ENCODE results near the gene HESX1. TPM values are rescaled to one million over a fixed set of nuclear protein-coding genes. Genes with fewer than 3 reads are reported as not detected.

HESX1 gene
- total and polyA plus RNA-seq, 2 of the 13 experiments (the other 11 are each of a cell fraction or from before 2014, with no cell fraction given): 0.57 to 0.75 TPM

DNA sequence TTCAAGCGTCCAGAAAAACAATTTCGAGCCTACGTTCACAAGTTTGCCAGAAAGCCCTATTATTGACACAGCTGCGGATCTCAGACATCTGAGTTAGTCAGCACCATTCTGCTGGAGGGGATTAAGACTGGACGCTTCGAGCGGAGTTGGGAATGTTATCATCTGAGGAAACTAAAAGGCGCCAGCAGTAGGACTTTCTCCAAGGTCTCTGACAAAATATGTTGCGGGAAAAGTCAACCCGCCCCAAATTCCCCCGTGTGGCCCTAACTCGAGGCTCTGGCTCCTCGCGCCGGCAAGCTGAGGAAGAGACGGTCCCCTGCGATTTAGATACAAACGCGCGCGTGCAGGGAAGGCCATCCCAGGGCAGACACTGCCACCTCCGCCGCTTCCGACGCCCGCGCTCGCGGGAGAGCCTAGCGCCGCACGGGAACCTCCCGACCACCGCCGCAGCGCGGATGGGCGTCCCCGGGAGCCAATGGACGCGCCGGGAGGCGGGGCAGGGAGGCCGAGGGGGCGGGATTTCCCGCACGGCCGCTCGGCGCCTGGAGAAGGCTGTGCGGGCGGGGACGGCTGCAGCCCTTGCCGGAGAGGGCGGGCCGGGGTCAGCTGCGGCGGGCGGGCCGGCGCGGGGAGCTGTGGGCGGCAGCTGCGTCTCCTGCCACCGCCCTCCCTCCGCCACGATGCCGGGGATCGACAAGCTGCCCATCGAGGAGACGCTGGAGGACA is 27.6 kb upstream of the HESX1 start, which contains the start of gene APPL1 (continued):
- TF ChIP-seq SALL1 (CRISPR knock-in tag; IDR thresholded peaks at IDR 0.05): peak; percentile 72
- no peak; the same call in none of the 2 replicates for TF ChIP-seq ZFP90 (CRISPR knock-in tag; IDR thresholded peaks at IDR 0.05; ENCODE audit: borderline replicate concordance)
- TF ChIP-seq DNMT3B (CRISPR knock-in tag; conservative IDR thresholded peaks at IDR 0.05): 0 out of 2 replicates have a peak, but pooled peaks have one; percentile 25
- TF ChIP-seq AHR (CRISPR knock-in tag; IDR thresholded peaks at IDR 0.05): peak; percentile 62; the same call in 1 of the 2 replicates
- TF ChIP-seq ZNF816 (CRISPR knock-in tag; IDR thresholded peaks at IDR 0.05; ENCODE audit: borderline replicate concordance): peak; percentile 90; the same call in 1 of the 2 replicates
- peak; percentile 56; the same call in 1 of the 2 replicates for TF ChIP-seq ZBTB20 (CRISPR knock-in tag; IDR thresholded peaks at IDR 0.05; ENCODE audit: borderline replicate concordance, low read depth)
- peak; percentile 62; the same call in 1 of the 2 replicates for TF ChIP-seq CBFB (CRISPR knock-in tag; IDR thresholded peaks at IDR 0.05)
- peak; percentile 45 for TF ChIP-seq ZNF768 (CRISPR knock-in tag; IDR thresholded peaks at IDR 0.05)
- TF ChIP-seq NR2F6 (IDR thresholded peaks at IDR 0.05): no peak
- peak; percentile 26; the same call in 1 of the 2 replicates for TF ChIP-seq NR2F6 (CRISPR knock-in tag; IDR thresholded peaks at IDR 0.05)
- peak; percentile 90 for TF ChIP-seq REPIN1 (CRISPR knock-in tag; IDR thresholded peaks at IDR 0.05; ENCODE audit: borderline replicate concordance, low read depth)
- TF ChIP-seq ZBTB38 (CRISPR knock-in tag; IDR thresholded peaks at IDR 0.05): no peak; the same call in 1 of the 2 replicates
- TF ChIP-seq, protein P1, sequence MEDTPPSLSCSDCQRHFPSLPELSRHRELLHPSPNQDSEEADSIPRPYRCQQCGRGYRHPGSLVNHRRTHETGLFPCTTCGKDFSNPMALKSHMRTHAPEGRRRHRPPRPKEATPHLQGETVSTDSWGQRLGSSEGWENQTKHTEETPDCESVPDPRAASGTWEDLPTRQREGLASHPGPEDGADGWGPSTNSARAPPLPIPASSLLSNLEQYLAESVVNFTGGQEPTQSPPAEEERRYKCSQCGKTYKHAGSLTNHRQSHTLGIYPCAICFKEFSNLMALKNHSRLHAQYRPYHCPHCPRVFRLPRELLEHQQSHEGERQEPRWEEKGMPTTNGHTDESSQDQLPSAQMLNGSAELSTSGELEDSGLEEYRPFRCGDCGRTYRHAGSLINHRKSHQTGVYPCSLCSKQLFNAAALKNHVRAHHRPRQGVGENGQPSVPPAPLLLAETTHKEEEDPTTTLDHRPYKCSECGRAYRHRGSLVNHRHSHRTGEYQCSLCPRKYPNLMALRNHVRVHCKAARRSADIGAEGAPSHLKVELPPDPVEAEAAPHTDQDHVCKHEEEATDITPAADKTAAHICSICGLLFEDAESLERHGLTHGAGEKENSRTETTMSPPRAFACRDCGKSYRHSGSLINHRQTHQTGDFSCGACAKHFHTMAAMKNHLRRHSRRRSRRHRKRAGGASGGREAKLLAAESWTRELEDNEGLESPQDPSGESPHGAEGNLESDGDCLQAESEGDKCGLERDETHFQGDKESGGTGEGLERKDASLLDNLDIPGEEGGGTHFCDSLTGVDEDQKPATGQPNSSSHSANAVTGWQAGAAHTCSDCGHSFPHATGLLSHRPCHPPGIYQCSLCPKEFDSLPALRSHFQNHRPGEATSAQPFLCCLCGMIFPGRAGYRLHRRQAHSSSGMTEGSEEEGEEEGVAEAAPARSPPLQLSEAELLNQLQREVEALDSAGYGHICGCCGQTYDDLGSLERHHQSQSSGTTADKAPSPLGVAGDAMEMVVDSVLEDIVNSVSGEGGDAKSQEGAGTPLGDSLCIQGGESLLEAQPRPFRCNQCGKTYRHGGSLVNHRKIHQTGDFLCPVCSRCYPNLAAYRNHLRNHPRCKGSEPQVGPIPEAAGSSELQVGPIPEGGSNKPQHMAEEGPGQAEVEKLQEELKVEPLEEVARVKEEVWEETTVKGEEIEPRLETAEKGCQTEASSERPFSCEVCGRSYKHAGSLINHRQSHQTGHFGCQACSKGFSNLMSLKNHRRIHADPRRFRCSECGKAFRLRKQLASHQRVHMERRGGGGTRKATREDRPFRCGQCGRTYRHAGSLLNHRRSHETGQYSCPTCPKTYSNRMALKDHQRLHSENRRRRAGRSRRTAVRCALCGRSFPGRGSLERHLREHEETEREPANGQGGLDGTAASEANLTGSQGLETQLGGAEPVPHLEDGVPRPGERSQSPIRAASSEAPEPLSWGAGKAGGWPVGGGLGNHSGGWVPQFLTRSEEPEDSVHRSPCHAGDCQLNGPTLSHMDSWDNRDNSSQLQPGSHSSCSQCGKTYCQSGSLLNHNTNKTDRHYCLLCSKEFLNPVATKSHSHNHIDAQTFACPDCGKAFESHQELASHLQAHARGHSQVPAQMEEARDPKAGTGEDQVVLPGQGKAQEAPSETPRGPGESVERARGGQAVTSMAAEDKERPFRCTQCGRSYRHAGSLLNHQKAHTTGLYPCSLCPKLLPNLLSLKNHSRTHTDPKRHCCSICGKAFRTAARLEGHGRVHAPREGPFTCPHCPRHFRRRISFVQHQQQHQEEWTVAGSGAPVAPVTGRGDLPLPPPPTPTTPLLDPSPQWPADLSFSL (CRISPR knock-in tag; IDR thresholded peaks at IDR 0.05): no peak
- no peak; the same call in 1 of the 2 replicates for TF ChIP-seq ZSCAN25 (CRISPR knock-in tag; IDR thresholded peaks at IDR 0.05)
- peak; percentile 76 for TF ChIP-seq GABPA (IDR thresholded peaks at IDR 0.05; ENCODE audit: low read depth, low read length)
- 0 out of 2 replicates have a peak, but pooled peaks have one; percentile 42 for TF ChIP-seq GABPA (CRISPR knock-in tag; IDR thresholded peaks at IDR 0.05; ENCODE audit: low read depth)
- peak; percentile 91 for TF ChIP-seq SP5 (CRISPR knock-in tag; IDR thresholded peaks at IDR 0.05; ENCODE audit: borderline replicate concordance, low read depth)
- TF ChIP-seq ZMYM2 (CRISPR knock-in tag; IDR thresholded peaks at IDR 0.05): 0 out of 2 replicates have a peak, but pooled peaks have one; percentile 37
- TF ChIP-seq, protein P2, sequence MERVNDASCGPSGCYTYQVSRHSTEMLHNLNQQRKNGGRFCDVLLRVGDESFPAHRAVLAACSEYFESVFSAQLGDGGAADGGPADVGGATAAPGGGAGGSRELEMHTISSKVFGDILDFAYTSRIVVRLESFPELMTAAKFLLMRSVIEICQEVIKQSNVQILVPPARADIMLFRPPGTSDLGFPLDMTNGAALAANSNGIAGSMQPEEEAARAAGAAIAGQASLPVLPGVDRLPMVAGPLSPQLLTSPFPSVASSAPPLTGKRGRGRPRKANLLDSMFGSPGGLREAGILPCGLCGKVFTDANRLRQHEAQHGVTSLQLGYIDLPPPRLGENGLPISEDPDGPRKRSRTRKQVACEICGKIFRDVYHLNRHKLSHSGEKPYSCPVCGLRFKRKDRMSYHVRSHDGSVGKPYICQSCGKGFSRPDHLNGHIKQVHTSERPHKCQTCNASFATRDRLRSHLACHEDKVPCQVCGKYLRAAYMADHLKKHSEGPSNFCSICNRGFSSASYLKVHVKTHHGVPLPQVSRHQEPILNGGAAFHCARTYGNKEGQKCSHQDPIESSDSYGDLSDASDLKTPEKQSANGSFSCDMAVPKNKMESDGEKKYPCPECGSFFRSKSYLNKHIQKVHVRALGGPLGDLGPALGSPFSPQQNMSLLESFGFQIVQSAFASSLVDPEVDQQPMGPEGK (CRISPR knock-in tag; IDR thresholded peaks at IDR 0.05): peak; percentile 53
- TF ChIP-seq, protein P3, sequence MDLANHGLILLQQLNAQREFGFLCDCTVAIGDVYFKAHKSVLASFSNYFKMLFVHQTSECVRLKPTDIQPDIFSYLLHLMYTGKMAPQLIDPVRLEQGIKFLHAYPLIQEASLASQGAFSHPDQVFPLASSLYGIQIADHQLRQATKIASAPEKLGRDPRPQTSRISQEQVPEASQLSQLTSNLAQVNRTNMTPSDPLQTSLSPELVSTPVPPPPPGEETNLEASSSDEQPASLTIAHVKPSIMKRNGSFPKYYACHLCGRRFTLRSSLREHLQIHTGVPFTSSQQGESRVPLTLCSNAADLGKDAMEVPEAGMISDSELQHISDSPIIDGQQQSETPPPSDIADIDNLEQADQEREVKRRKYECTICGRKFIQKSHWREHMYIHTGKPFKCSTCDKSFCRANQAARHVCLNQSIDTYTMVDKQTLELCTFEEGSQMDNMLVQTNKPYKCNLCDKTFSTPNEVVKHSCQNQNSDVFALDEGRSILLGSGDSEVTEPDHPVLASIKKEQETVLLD (CRISPR knock-in tag; IDR thresholded peaks at IDR 0.05; ENCODE audit: low read depth): peak; percentile 85; the same call in 1 of the 2 replicates
